Heart left ventricle (tissue), 13 donors: ENCODE measurements around the gene ARHGAP29.

Experiments used
- POLR2A ChIP-seq, 2 donors: fragments of 450-650 bp; IDR thresholded peaks; one replicate each; pipeline ENCODE4 v1.6.1; 2017; ENCODE audit warnings: antibody characterized with exemption in 2 of 2, mild to moderate bottlenecking in 2 of 2, moderate library complexity in 2 of 2
- TF ChIP-seq, protein P1 (sequence below), 12 donors: fragments of 200-600 bp; sonication (generic) in 4 of 12; IDR thresholded peaks; one replicate each; pipeline versions ENCODE4 v1.5.0 to v1.8.0; 2018 to 2022; ENCODE audit warnings: antibody characterized with exemption in 12 of 12, mild to moderate bottlenecking in 5 of 12
- donor health status: ischemic (EF 13 %, LVEDD 7.1; RV severe dilation, severe dysfunction).
- donor health status: DM: no; HTN: yes; CAD: no.
- donor health status: DM: no; HTN: no; CAD: no.
- donor health status: ischemic (EF 25% LVEDD 6.9; RV normal size, moderate dysfunction).
- donor health status: ischemic (EF 25% LVEDD 5.7; RV mildly dilated, moderate dysfunction).
- donor health status: ischemic (EF 35%, LVEDD 5.7; RV mildly dilated, moderate dysfunction).
- donor health status: nonischemic (EF 11% LVEDD 7.7; RV severe dilation, severe dysfunction).
- donor health status: DM: yes; HTN: yes; CAD: no.
- donor health status: PGD.
- donor health status: ischemic (EF 29% LVEDD 5.4; RV normal size, mild dysfunction).
- donor health status: nonischemic (EF 23%, LVEDD 6.1; RV moderate dilation, normal function).

- TF ChIP-seq POLR2A (IDR thresholded peaks at IDR 0.05) = no peak
- TF ChIP-seq, protein P1, sequence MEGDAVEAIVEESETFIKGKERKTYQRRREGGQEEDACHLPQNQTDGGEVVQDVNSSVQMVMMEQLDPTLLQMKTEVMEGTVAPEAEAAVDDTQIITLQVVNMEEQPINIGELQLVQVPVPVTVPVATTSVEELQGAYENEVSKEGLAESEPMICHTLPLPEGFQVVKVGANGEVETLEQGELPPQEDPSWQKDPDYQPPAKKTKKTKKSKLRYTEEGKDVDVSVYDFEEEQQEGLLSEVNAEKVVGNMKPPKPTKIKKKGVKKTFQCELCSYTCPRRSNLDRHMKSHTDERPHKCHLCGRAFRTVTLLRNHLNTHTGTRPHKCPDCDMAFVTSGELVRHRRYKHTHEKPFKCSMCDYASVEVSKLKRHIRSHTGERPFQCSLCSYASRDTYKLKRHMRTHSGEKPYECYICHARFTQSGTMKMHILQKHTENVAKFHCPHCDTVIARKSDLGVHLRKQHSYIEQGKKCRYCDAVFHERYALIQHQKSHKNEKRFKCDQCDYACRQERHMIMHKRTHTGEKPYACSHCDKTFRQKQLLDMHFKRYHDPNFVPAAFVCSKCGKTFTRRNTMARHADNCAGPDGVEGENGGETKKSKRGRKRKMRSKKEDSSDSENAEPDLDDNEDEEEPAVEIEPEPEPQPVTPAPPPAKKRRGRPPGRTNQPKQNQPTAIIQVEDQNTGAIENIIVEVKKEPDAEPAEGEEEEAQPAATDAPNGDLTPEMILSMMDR (IDR thresholded peaks at IDR 0.05) = no peak
Measured at GRCh38 chr1:94126651-94127050, 110.7 kb downstream of the ARHGAP29 start.
